ENCODE results near the gene VWDE. TPM values are rescaled to one million over a fixed set of nuclear protein-coding genes. Genes with fewer than 3 reads are reported as not detected.

VWDE gene
- total RNA-seq, 1 experiment from 2014 or later = 3.1 TPM

DNA sequence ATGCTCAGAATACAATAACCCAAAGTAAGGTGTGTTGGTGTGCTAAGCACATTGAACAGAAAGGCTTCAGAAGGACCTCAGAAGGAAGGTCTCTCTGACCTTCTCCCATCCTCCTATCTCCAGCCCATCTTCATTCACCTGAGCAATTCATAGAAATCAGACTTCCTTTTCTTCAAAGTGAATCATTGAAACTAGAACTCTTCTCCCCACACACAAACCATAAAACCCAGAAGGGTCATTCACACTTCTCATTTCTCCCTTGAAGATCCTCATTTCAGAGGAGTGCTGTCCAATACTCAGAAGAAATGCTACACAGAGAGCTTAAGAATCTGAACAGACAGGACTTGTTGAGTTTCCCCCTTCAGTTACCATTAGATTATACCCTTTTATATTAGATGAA lies 89.5 kb downstream of the VWDE start:
- no peak for DNase-seq (ENCODE audit: unreplicated experiment)
- H3K27me3 Mint-ChIP-seq (ENCODE audit: insufficient read depth, unreplicated experiment) = no peaks in the 10 kb centered on the region
- no peaks in the 10 kb centered on the region for H3K4me1 Mint-ChIP-seq (ENCODE audit: insufficient read depth, unreplicated experiment)
- H3K4me3 Mint-ChIP-seq (ENCODE audit: unreplicated experiment) = no peak overlapping the region
- H3K9me3 Mint-ChIP-seq (ENCODE audit: unreplicated experiment) = no peaks in the 10 kb centered on the region
- ChIA-PET CTCF (no interaction called here), POLR2A (no interaction called here)
- intact Hi-C loops (cut with micrococcal nuclease) = no loop called here
- H3K36me3 Mint-ChIP-seq (ENCODE audit: insufficient read depth, unreplicated experiment) = no peaks in the 10 kb centered on the region
- H3K27ac Mint-ChIP-seq (ENCODE audit: low read depth, unreplicated experiment) = no peak overlapping the region
- BruUV-seq (replicated peaks) = no TSS peak
- TF ChIP-seq, protein P1, sequence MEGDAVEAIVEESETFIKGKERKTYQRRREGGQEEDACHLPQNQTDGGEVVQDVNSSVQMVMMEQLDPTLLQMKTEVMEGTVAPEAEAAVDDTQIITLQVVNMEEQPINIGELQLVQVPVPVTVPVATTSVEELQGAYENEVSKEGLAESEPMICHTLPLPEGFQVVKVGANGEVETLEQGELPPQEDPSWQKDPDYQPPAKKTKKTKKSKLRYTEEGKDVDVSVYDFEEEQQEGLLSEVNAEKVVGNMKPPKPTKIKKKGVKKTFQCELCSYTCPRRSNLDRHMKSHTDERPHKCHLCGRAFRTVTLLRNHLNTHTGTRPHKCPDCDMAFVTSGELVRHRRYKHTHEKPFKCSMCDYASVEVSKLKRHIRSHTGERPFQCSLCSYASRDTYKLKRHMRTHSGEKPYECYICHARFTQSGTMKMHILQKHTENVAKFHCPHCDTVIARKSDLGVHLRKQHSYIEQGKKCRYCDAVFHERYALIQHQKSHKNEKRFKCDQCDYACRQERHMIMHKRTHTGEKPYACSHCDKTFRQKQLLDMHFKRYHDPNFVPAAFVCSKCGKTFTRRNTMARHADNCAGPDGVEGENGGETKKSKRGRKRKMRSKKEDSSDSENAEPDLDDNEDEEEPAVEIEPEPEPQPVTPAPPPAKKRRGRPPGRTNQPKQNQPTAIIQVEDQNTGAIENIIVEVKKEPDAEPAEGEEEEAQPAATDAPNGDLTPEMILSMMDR (IDR thresholded peaks at IDR 0.05; ENCODE audit: unreplicated experiment) = no peak

DNA sequence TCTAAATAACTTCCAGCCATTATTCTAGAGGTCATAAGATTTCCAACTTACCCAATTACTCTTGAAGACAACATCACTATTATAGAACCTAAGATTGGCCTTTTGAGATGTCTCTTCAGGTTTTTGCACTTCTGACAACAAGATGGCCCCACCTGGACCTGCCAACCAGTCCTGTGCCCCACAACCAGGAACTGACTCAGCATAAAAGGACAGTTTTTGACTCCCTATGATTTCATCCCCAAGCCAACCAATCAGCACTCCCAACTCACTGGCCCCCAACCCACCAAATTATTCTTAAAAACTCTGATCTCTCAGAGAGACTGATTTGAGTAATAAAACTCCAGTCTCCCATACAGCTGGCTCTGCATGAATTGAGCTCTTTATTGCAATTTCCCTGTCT lies 98.2 kb downstream of the VWDE start:
- no peak overlapping the region for H3K4me3 Mint-ChIP-seq (ENCODE audit: unreplicated experiment)
- H3K36me3 Mint-ChIP-seq (ENCODE audit: insufficient read depth, unreplicated experiment) = no peaks in the 10 kb centered on the region
- no peaks in the 10 kb centered on the region for H3K9me3 Mint-ChIP-seq (ENCODE audit: unreplicated experiment)
- CTCF ChIA-PET = interaction anchor here (1.1 kb wide), 1 partner anchor 14 kb away, joined by 3 read pairs; no protein-coding TSS in a partner anchor
- no peak for DNase-seq (ENCODE audit: unreplicated experiment)
- intact Hi-C loops (cut with micrococcal nuclease) = no loop called here
- TF ChIP-seq, protein P1 (IDR thresholded peaks at IDR 0.05; ENCODE audit: unreplicated experiment) = no peak
- POLR2A ChIA-PET = no interaction called here
- no TSS peak for BruUV-seq (replicated peaks)
- H3K27me3 Mint-ChIP-seq (ENCODE audit: insufficient read depth, unreplicated experiment) = no peaks in the 10 kb centered on the region
- H3K4me1 Mint-ChIP-seq (ENCODE audit: insufficient read depth, unreplicated experiment) = peaks cover 10% of the 10 kb centered on the region
- no peak overlapping the region for H3K27ac Mint-ChIP-seq (ENCODE audit: low read depth, unreplicated experiment)

DNA sequence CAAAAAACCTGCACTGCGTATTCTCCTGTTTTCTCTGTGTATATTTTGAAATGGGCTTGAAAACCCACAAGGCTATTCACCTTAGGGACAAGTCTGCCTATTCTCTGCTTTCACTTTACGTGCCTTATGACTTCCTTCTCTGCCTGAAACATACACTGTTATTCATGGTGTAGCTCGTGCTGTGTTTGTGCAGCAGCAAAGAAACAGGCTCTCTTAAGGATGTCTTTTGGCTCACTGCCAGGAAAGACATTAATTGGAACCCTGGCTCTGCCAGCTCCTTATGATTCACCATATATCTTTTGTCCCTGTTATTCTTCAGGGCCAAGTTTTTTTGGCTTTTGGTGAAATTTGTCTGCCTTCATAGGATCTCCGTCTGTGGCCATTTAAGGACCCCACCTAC lies 100.2 kb downstream of the VWDE start:
- H3K36me3 Mint-ChIP-seq (ENCODE audit: insufficient read depth, unreplicated experiment) = no peaks in the 10 kb centered on the region
- no peak overlapping the region for H3K4me3 Mint-ChIP-seq (ENCODE audit: unreplicated experiment)
- ChIA-PET POLR2A (no interaction called here), CTCF (interaction anchor here (0.5 to 0.7 kb wide), 3 partner anchors 108 to 883 kb away, joined by 3 to 4 read pairs (median 4); no protein-coding TSS in a partner anchor)
- intact Hi-C loops (cut with micrococcal nuclease) = no loop called here
- no peak overlapping the region for H3K27ac Mint-ChIP-seq (ENCODE audit: low read depth, unreplicated experiment)
- peak; percentile 61 for DNase-seq (ENCODE audit: unreplicated experiment)
- TF ChIP-seq, protein P1 (IDR thresholded peaks at IDR 0.05; ENCODE audit: unreplicated experiment) = no peak
- H3K27me3 Mint-ChIP-seq (ENCODE audit: insufficient read depth, unreplicated experiment) = no peaks in the 10 kb centered on the region
- no peaks in the 10 kb centered on the region for H3K9me3 Mint-ChIP-seq (ENCODE audit: unreplicated experiment)
- BruUV-seq (replicated peaks) = no TSS peak
- peaks cover 10% of the 10 kb centered on the region for H3K4me1 Mint-ChIP-seq (ENCODE audit: insufficient read depth, unreplicated experiment)

DNA sequence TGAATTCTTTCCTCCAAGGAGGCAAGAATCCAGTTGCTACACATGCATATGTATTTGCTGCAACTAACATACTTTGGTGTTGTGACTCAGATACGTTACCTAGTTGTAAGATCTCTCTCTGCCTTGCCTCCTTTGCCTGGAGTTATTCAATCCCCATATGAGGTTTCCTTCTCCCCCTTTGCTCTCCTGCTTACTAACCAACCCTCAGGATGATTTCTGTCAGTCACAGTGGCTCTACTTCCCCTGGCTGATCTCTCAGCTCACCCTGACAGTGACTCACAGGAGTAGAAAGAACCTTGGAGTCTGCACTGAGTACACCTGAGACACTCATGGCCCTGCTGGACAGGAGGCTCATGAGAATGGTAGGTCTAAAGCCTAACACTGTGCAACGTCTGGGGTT lies 100.6 kb downstream of the VWDE start:
- ChIA-PET POLR2A (no interaction called here), CTCF (interaction anchor here (0.5 to 0.7 kb wide), 3 partner anchors 17 to 883 kb away, joined by 3 to 4 read pairs (median 3); no protein-coding TSS in a partner anchor)

More for the DNA sequence above, 100.6 kb downstream of the VWDE start:
- intact Hi-C loops (cut with micrococcal nuclease) = no loop called here
- peak; percentile 75 for DNase-seq (ENCODE audit: unreplicated experiment)
- H3K36me3 Mint-ChIP-seq (ENCODE audit: insufficient read depth, unreplicated experiment) = no peaks in the 10 kb centered on the region
- no TSS peak for BruUV-seq (replicated peaks)
- H3K9me3 Mint-ChIP-seq (ENCODE audit: unreplicated experiment) = no peaks in the 10 kb centered on the region
- TF ChIP-seq, protein P1 (IDR thresholded peaks at IDR 0.05; ENCODE audit: unreplicated experiment) = no peak
- H3K4me3 Mint-ChIP-seq (ENCODE audit: unreplicated experiment) = no peak overlapping the region
- peaks cover 10% of the 10 kb centered on the region for H3K4me1 Mint-ChIP-seq (ENCODE audit: insufficient read depth, unreplicated experiment)
- H3K27ac Mint-ChIP-seq (ENCODE audit: low read depth, unreplicated experiment) = no peak overlapping the region
- H3K27me3 Mint-ChIP-seq (ENCODE audit: insufficient read depth, unreplicated experiment) = no peaks in the 10 kb centered on the region

Measured in MCF 10A (cell line).